ENCODE results near the gene ITPRIPL2. TPM values are rescaled to one million over a fixed set of nuclear protein-coding genes. Genes with fewer than 3 reads are reported as not detected.

Gene ITPRIPL2
- total RNA-seq, 4 donors from 2014 or later, result 22.9 to 79.3 (median 48.0) TPM

GRCh38 chr16:19098173-19098572, 15.6 kb upstream of the ITPRIPL2 start:
- H3K27me3 ChIP-seq, result no peaks in the 10 kb centered on the region
- no peak overlapping the region for H3K27ac ChIP-seq
- TF ChIP-seq POLR2A (IDR thresholded peaks at IDR 0.05), result no peak
- no peak for TF ChIP-seq CTCF (IDR thresholded peaks at IDR 0.05)
- TF ChIP-seq POLR2AphosphoS5 (IDR thresholded peaks at IDR 0.05), result no peak
- TF ChIP-seq EP300 (IDR thresholded peaks at IDR 0.05; ENCODE audit: low read depth), result no peak
- no peaks in the 10 kb centered on the region for H3K36me3 ChIP-seq
- intact Hi-C loops (cut with DNase I; ENCODE audit: low total_unique reads) (no loop called here), in situ Hi-C loops (cut with MboI; ENCODE audit: low pct_ligation_motif_present in 1 of 4, low pct_unique_long_range_greater_than_20kb in 1 of 4, low sequenced_read_pairs in 3 of 4) (loop anchor here (10.0 to 25.0 kb wide), 3 partner anchors 389 to 414 kb away; partner anchors contain the start of genes CCP110 (in 2 of the 4) and GDE1 (in 2 of the 4))
- 80% methylated on average over 1 of the region's 1 CpG; no CpG with 5 or more reads in 1 of the 2 donors for WGBS, 2 donors (ENCODE audit: low coverage in 1 of 2)
- DNase-seq, result no peak
- H3K4me1 ChIP-seq, result peaks cover 0 to 6% (median 0%) of the 10 kb centered on the region in 4 donors
- H3K9me3 ChIP-seq, result no peaks in the 10 kb centered on the region
- no peak overlapping the region for H3K4me3 ChIP-seq

- Histone ChIP-seq H3K27me3 (no peaks in the 10 kb centered on the region), H3K36me3 (no peaks in the 10 kb centered on the region), H3K4me1 (peaks cover 0 to 1% (median 0%) of the 10 kb centered on the region in 4 donors), H3K27ac (no peak overlapping the region), H3K9me3 (no peaks in the 10 kb centered on the region), H3K4me3 (no peak overlapping the region)
- 52 to 59% methylated on average over 7 to 16 of the region's 16 CpGs for WGBS, 2 donors (ENCODE audit: low coverage in 1 of 2)
- in situ Hi-C loops (cut with MboI; ENCODE audit: low pct_ligation_motif_present in 1 of 4, low pct_unique_long_range_greater_than_20kb in 1 of 4, low sequenced_read_pairs in 3 of 4), result no loop called here
- intact Hi-C loops (cut with DNase I; ENCODE audit: low total_unique reads), result no loop called here
- no peak for DNase-seq
- no peak for TF ChIP-seq POLR2AphosphoS5 (IDR thresholded peaks at IDR 0.05)
- TF ChIP-seq EP300 (IDR thresholded peaks at IDR 0.05; ENCODE audit: low read depth), result no peak
- no peak for TF ChIP-seq POLR2A (IDR thresholded peaks at IDR 0.05)
- TF ChIP-seq CTCF (IDR thresholded peaks at IDR 0.05), result no peak
Measured at GRCh38 chr16:19102187-19102872, 11.4 kb upstream of the ITPRIPL2 start.

- 79 to 100% methylated on average over 1 to 5 of the region's 5 CpGs for WGBS, 2 donors (ENCODE audit: low coverage in 1 of 2)
- in situ Hi-C loops (cut with MboI; ENCODE audit: low pct_ligation_motif_present in 1 of 4, low pct_unique_long_range_greater_than_20kb in 1 of 4, low sequenced_read_pairs in 3 of 4) (no loop called here), intact Hi-C loops (cut with DNase I; ENCODE audit: low total_unique reads) (no loop called here)
- Histone ChIP-seq H3K4me3 (no peak overlapping the region), H3K27me3 (no peaks in the 10 kb centered on the region), H3K27ac (no peak overlapping the region), H3K4me1 (peaks cover 0 to 7% (median 0%) of the 10 kb centered on the region in 4 donors), H3K36me3 (no peaks in the 10 kb centered on the region), H3K9me3 (no peaks in the 10 kb centered on the region)
- TF ChIP-seq CTCF (IDR thresholded peaks at IDR 0.05), result no peak
- no peak for TF ChIP-seq POLR2AphosphoS5 (IDR thresholded peaks at IDR 0.05)
- no peak for TF ChIP-seq POLR2A (IDR thresholded peaks at IDR 0.05)
- no peak for TF ChIP-seq EP300 (IDR thresholded peaks at IDR 0.05; ENCODE audit: low read depth)
- no peak for DNase-seq
Measured at GRCh38 chr16:19104607-19105006, 9.2 kb upstream of the ITPRIPL2 start.

GRCh38 chr16:19105131-19105530, 8.6 kb upstream of the ITPRIPL2 start:
- TF ChIP-seq POLR2A (IDR thresholded peaks at IDR 0.05) (no peak), EP300 (IDR thresholded peaks at IDR 0.05; ENCODE audit: low read depth) (no peak), CTCF (IDR thresholded peaks at IDR 0.05) (no peak), POLR2AphosphoS5 (IDR thresholded peaks at IDR 0.05) (no peak)
- 60 to 93% methylated on average over 2 to 6 of the region's 6 CpGs for WGBS, 2 donors (ENCODE audit: low coverage in 1 of 2)
- Histone ChIP-seq H3K4me3 (no peak overlapping the region), H3K4me1 (peaks cover 0 to 7% (median 0%) of the 10 kb centered on the region in 4 donors), H3K27ac (no peak overlapping the region), H3K27me3 (no peaks in the 10 kb centered on the region), H3K9me3 (no peaks in the 10 kb centered on the region), H3K36me3 (no peaks in the 10 kb centered on the region)
- no peak for DNase-seq
- in situ Hi-C loops (cut with MboI; ENCODE audit: low pct_ligation_motif_present in 1 of 4, low pct_unique_long_range_greater_than_20kb in 1 of 4, low sequenced_read_pairs in 3 of 4), result no loop called here
- intact Hi-C loops (cut with DNase I; ENCODE audit: low total_unique reads), result no loop called here

Measured in transverse colon (tissue), 4 donors.